OCI-LY3 (cell line): ENCODE results near the gene DAND5.

Experiments
- H2AFZ ChIP-seq: fragments of 200-600, 300-600 bp; shearing (Covaris generic); 2 replicates; pipeline ENCODE4 v1.6.0; 2014; ENCODE audit warnings: antibody characterized with exemption, low read depth, low read length
- H3K27ac ChIP-seq: fragments of 200-600, 300-600 bp; sonication (generic); 2 replicates; pipeline ENCODE4 v1.5.1; 2014; ENCODE audit warnings: mild to moderate bottlenecking, low read length, moderate library complexity, mixed read lengths
- H3K27me3 ChIP-seq: fragments of 200-600, 300-600 bp; sonication (generic); 2 replicates; pipeline ENCODE4 v1.6.1; 2014; ENCODE audit warnings: low read depth, low read length, mixed read lengths
- H3K36me3 ChIP-seq: fragments of 200-600, 300-600 bp; sonication (generic); replicated peaks from 2 replicates; pipeline ENCODE3; 2014; ENCODE audit warnings: low read depth, low read length, mixed read lengths
- H3K4me1 ChIP-seq: fragments of 300-600, 200-600 bp; sonication (generic); 2 replicates; pipeline ENCODE4 v1.6.1; 2014; ENCODE audit warnings: low read length, mixed read lengths
- H3K4me2 ChIP-seq: fragments of 200-600, 300-600 bp; sonication (generic); 2 replicates; pipeline ENCODE4 v1.6.1; 2014; ENCODE audit warnings: low read length, mixed read lengths
- H3K4me3 ChIP-seq: fragments of 300-600, 200-600 bp; sonication (generic); 2 replicates; pipeline ENCODE4 v1.5.1; 2014; ENCODE audit warnings: antibody characterized with exemption, mild to moderate bottlenecking, low read length, moderate library complexity
- H3K79me2 ChIP-seq: fragments of 300-600, 200-600 bp; shearing (Covaris generic); 2 replicates; pipeline ENCODE4 v1.6.1; 2014; ENCODE audit warnings: mild to moderate bottlenecking, low read length, mixed read lengths
- H3K9ac ChIP-seq: fragments of 300-600, 200-600 bp; shearing (Covaris generic); 2 replicates; pipeline ENCODE4 v1.6.0; 2014; ENCODE audit warnings: mild to moderate bottlenecking, low read length, moderate library complexity
- H3K9me3 ChIP-seq: fragments of 200-600, 300-600 bp; shearing (Covaris generic); 2 replicates; pipeline ENCODE4 v1.6.1; 2014; ENCODE audit warnings: low read length, mixed read lengths; ENCODE audit not compliant: insufficient read depth
- H4K20me1 ChIP-seq: fragments of 200-600, 300-600 bp; sonication (generic); 2 replicates; pipeline ENCODE4 v1.6.1; 2016; ENCODE audit warnings: low read length, mixed read lengths; ENCODE audit not compliant: insufficient read depth
- CTCF ChIP-seq: fragments of 200-600, 300-600 bp; sonication (generic); IDR thresholded peaks from 2 replicates; pipeline ENCODE4 v1.5.1; 2014; ENCODE audit warnings: antibody characterized with exemption, low read length, low read depth
- EZH2phosphoT487 ChIP-seq: fragments of 200-600 bp; shearing (Covaris generic); IDR thresholded peaks from 2 replicates; pipeline ENCODE4 v1.6.1; 2018; ENCODE audit warnings: antibody characterized with exemption, mixed run types, low read depth

DAND5 gene

GRCh38 chr19:12938779-12939601, 30.4 kb upstream of the DAND5 start:
- Histone ChIP-seq H3K9ac (peak overlapping the region; percentile 100), H3K9me3 (no peaks in the 10 kb centered on the region), H3K27me3 (no peaks in the 10 kb centered on the region), H3K4me3 (peak overlapping the region; percentile 96), H3K4me2 (peak overlapping the region; percentile 98), H3K27ac (peak overlapping the region; percentile 88), H3K79me2 (peaks cover 48% of the 10 kb centered on the region), H2AFZ (no peak overlapping the region), H3K36me3 (peaks cover 44% of the 10 kb centered on the region), H4K20me1 (peaks cover 32% of the 10 kb centered on the region), H3K4me1 (peaks cover 64% of the 10 kb centered on the region)
- no peak for TF ChIP-seq EZH2phosphoT487
- no peak for TF ChIP-seq CTCF

GRCh38 chr19:12939975-12940423, 29.4 kb upstream of the DAND5 start:
- H3K9ac ChIP-seq = peak overlapping the region; percentile 100
- peaks cover 70% of the 10 kb centered on the region for H3K4me1 ChIP-seq
- H2AFZ ChIP-seq = no peak overlapping the region
- no peaks in the 10 kb centered on the region for H3K27me3 ChIP-seq
- peak overlapping the region; percentile 96 for H3K4me3 ChIP-seq
- H3K36me3 ChIP-seq = peaks cover 54% of the 10 kb centered on the region
- H3K9me3 ChIP-seq = no peaks in the 10 kb centered on the region
- peaks cover 32% of the 10 kb centered on the region for H4K20me1 ChIP-seq
- H3K79me2 ChIP-seq = peaks cover 48% of the 10 kb centered on the region
- H3K4me2 ChIP-seq = peak overlapping the region; percentile 98
- peak overlapping the region; percentile 88 for H3K27ac ChIP-seq
- TF ChIP-seq CTCF = no peak
- TF ChIP-seq EZH2phosphoT487 = no peak

GRCh38 chr19:12940897-12941296, 28.5 kb upstream of the DAND5 start:
- Histone ChIP-seq H3K9me3 (no peaks in the 10 kb centered on the region), H3K4me1 (peaks cover 75% of the 10 kb centered on the region), H3K79me2 (peaks cover 51% of the 10 kb centered on the region), H3K9ac (no peak overlapping the region), H3K27me3 (no peaks in the 10 kb centered on the region), H3K4me3 (peak overlapping the region; percentile 96), H3K27ac (peak overlapping the region; percentile 88), H4K20me1 (peaks cover 32% of the 10 kb centered on the region), H3K4me2 (peak overlapping the region; percentile 98), H3K36me3 (peaks cover 59% of the 10 kb centered on the region), H2AFZ (no peak overlapping the region)
- TF ChIP-seq CTCF (no peak), EZH2phosphoT487 (no peak)

GRCh38 chr19:12943437-12944044, 25.8 kb upstream of the DAND5 start:
- peaks cover 39% of the 10 kb centered on the region for H4K20me1 ChIP-seq
- peaks cover 75% of the 10 kb centered on the region for H3K79me2 ChIP-seq
- H3K9me3 ChIP-seq = no peaks in the 10 kb centered on the region
- H3K9ac ChIP-seq = no peak overlapping the region
- peak overlapping the region; percentile 90 for H3K27ac ChIP-seq
- peaks cover 68% of the 10 kb centered on the region for H3K4me1 ChIP-seq
- H3K4me2 ChIP-seq = peak overlapping the region; percentile 29
- no peak for TF ChIP-seq EZH2phosphoT487
- no peak for TF ChIP-seq CTCF
- H3K36me3 ChIP-seq = peaks cover 82% of the 10 kb centered on the region
- 0 out of 2 replicates have a peak overlapping the region, but pooled peaks have one; percentile 10 for H3K4me3 ChIP-seq
- no peaks in the 10 kb centered on the region for H3K27me3 ChIP-seq
- H2AFZ ChIP-seq = no peak overlapping the region
